ENCODE data around the gene PURB. TPM values are rescaled to one million over a fixed set of nuclear protein-coding genes. Genes with fewer than 3 reads are reported as not detected.

PURB gene
- total and polyA plus RNA-seq, 9 of the 15 experiments (the other 6 are each of a cell fraction or from before 2014, with no cell fraction given), result 1.6 to 14.1 (median 8.8) TPM

GRCh38 chr7:44858161-44858560 is 27.2 kb downstream of the PURB start:
- Histone ChIP-seq H3K9me3 (replicated peaks; ENCODE audit: control insufficient read depth, insufficient read depth, low read depth, low read length) (no peaks in the 10 kb centered on the region), H3K36me3 (ENCODE audit: control insufficient read depth, insufficient read depth, low read length) (no peaks in the 10 kb centered on the region), H3K9ac (ENCODE audit: insufficient read depth in 1 of 2, low read depth in 2 of 2, low read length in 2 of 2) (no peak overlapping the region), H3K4me2 (ENCODE audit: insufficient read depth, low read length) (no peak overlapping the region), H3K79me2 (ENCODE audit: control insufficient read depth, insufficient read depth, low read length) (no peaks in the 10 kb centered on the region), H3K27me3 (ENCODE audit: control insufficient read depth in 2 of 2, insufficient read depth in 2 of 2, low read length in 2 of 2) (no peaks in the 10 kb centered on the region), H3K27ac (ENCODE audit: extremely low read depth, low read depth, low read length) (no peak overlapping the region), H2AFZ (ENCODE audit: low read depth, low read length) (no peak overlapping the region), H3K9me1 (ENCODE audit: control insufficient read depth, insufficient read depth, low read length) (no peaks in the 10 kb centered on the region), H4K20me1 (replicated peaks; ENCODE audit: control insufficient read depth, insufficient read depth, low read length) (no peaks in the 10 kb centered on the region), H3K4me3 (no peak overlapping the region), H3K4me1 (replicated peaks in 1 of 2; ENCODE audit: control insufficient read depth in 2 of 2, insufficient read depth in 2 of 2, low read length in 2 of 2) (peaks cover 0 to 4% of the 10 kb centered on the region in 2 experiments; a peak in 2 of 5 replicates)
- ChIA-PET POLR2A (interaction anchor here (0.7 to 5.1 kb wide), 4 partner anchors 9 to 164 kb away, joined by 3 to 38 read pairs (median 3); partner anchors contain the start of gene H2AZ2), CTCF (ENCODE audit: low intra/inter-chr PET ratio) (no interaction called here)
- WGBS (ENCODE audit: insufficient coverage, low coverage, missing lambda C conversion rate), result 69% methylated on average over 2 of the region's 2 CpGs
- in situ Hi-C loops (cut with MboI), result loop anchor here (5.0 kb wide), 1 partner anchor 64 kb away; no protein-coding TSS in a partner anchor
- FAIRE-seq, result no peak
- no TSS peak for BruUV-seq (replicated peaks)
- TF ChIP-seq HMGN3 (IDR thresholded peaks at IDR 0.05; ENCODE audit: borderline replicate concordance, extremely low read depth, insufficient read length, low read depth, low read length), result no peak
- TF ChIP-seq POLR2B (IDR thresholded peaks at IDR 0.05; ENCODE audit: low read depth, partially characterized antibody), result no peak
- TF ChIP-seq CTBP1 (IDR thresholded peaks at IDR 0.05; ENCODE audit: borderline replicate concordance), result no peak
- no peak for TF ChIP-seq PKNOX1 (IDR thresholded peaks at IDR 0.05)
- no peak for TF ChIP-seq ZNF316 (IDR thresholded peaks at IDR 0.05)
- TF ChIP-seq SNRNP70 (optimal IDR thresholded peaks at IDR 0.05; ENCODE audit: low read depth, low read length), result no peak
- no peak for TF ChIP-seq POLR2A (conservative IDR thresholded peaks at IDR 0.05)
- no peak for TF ChIP-seq BCOR (IDR thresholded peaks at IDR 0.05)
- no peak for TF ChIP-seq ELK1 (CRISPR knock-in tag; IDR thresholded peaks at IDR 0.05)
- TF ChIP-seq HDAC6 (IDR thresholded peaks at IDR 0.05; ENCODE audit: low read depth, low read length), result no peak
- no peak for DNase-seq (ENCODE audit: extremely low read depth in 1 of 4, low spot score in 3 of 4)
- intact Hi-C loops (cut with micrococcal nuclease), result loop anchor here (10.0 kb wide), 1 partner anchor 277 kb away; no protein-coding TSS in a partner anchor
- ATAC-seq, result no peak

Measured in K562 (cell line).